Loucy (cell line): Measurements from ENCODE around the gene DNAJB13.
"Not testable (repeated sequence)": the region's sequence is repeated elsewhere in the genome, so short reads cannot be mapped to it uniquely, and the experiment has no call there.

Experiments used
- CTCF ChIP-seq: fragments of 200-600 bp; sonication (generic); conservative IDR thresholded peaks from 2 replicates; pipeline ENCODE4 v1.5.1; 2014; ENCODE audit warnings: mild to moderate bottlenecking, antibody characterized with exemption, low read length
- EZH2phosphoT487 ChIP-seq: fragments of 200-600 bp; IDR thresholded peaks from 2 replicates; pipeline ENCODE4 v1.6.1; 2018; ENCODE audit warnings: antibody characterized with exemption, mild to moderate bottlenecking, moderate library complexity, borderline replicate concordance

GRCh38 chr11:73985661-73986060, 34.8 kb downstream of the DNAJB13 start:
- not testable (repeated sequence) for TF ChIP-seq CTCF, EZH2phosphoT487
